Mucosa of descending colon (tissue), 3 donors: ENCODE measurements around the gene INKA1. TPM values are rescaled to one million over a fixed set of nuclear protein-coding genes. Genes with fewer than 3 reads are reported as not detected.

Experiments
- ATAC-seq: fragments of 200-7000 bp; cut with Tn5 transposase; one replicate; pipeline ENCODE4 v1.9.1; 2020; ENCODE audit warnings: mild to moderate bottlenecking, moderate library complexity
- DNase-seq, 3 donors: peaks; one replicate each; pipeline ENCODE4 v3.0.0-alpha.2; 2020
- H3K36me3 ChIP-seq: fragments of 200-600 bp; one replicate; pipeline ENCODE4 v1.8.0; 2021; ENCODE audit warnings: low read depth, mild to moderate bottlenecking
- H3K4me1 ChIP-seq: fragments of 200-600 bp; one replicate; pipeline ENCODE4 v1.8.0; 2021; ENCODE audit warnings: low read depth, mild to moderate bottlenecking
- H3K4me3 ChIP-seq: fragments of 200-600 bp; one replicate; pipeline ENCODE4 v1.8.0; 2021; ENCODE audit warnings: mild to moderate bottlenecking
- H3K9me3 ChIP-seq: fragments of 200-600 bp; one replicate; pipeline ENCODE4 v1.8.0; 2021; ENCODE audit warnings: mild to moderate bottlenecking
- intact Hi-C, 2 donors: fragments of 100-400 bp; cut with DNase I in 1 of 2; cut with micrococcal nuclease in 1 of 2; formaldehyde crosslinking; loops; one replicate each; pipeline versions ENCODE4 v1.11.0 to v1.11.1; 2022; cut with DNase I, micrococcal nuclease
- total RNA-seq, 3 donors: library from RNA; stranded (reverse); fragmentation: NEBNext Ultra II Directional in 2 of 3; extraction: Animal tissue kit (Norgen Biotek cat#: 25700) in 2 of 3; gene quantifications; one replicate each; pipeline versions ENCODE4 v1.2.1 to v1.2.4, GENCODE V29; 2021 to 2023
- TF ChIP-seq, protein P1 (sequence below): fragments of 200-600 bp; IDR thresholded peaks from one replicate; pipeline ENCODE4 v1.8.0; 2022; ENCODE audit warnings: antibody characterized with exemption, mild to moderate bottlenecking
- donor health status: DM: no; HTN: no; CAD: no; lungs with moderate emphysema.
- donor health status: DM: no; HTN: no; CAD: no.
- donor health status: DM: no; HTN: yes; CAD: no.

INKA1 gene
- total RNA-seq, 3 donors from 2014 or later: 0.58 to 2.8 (median 1.6) TPM

DNA sequence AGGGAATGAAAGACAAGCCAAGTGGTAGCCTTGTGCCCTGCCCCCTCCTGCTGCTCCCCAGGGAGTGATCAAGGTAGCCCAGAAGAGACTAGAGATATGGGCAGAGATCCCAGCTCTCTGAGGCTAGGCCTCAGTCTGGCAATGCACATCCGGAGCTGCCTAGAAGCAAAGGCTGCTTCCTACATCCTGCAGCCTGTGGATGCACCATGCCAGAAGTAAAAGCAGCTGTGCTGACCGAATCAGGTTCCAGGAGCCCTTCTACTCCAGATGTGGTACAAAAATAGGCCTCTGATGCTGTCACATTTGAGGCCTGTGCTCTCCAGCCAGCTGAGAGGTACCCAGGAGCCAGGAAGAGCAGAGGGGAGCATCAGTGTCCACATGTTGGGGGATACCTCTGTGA, 37.3 kb downstream of the INKA1 start:
- DNase-seq: no peak
- no peak for ATAC-seq
- intact Hi-C loops: loop anchor here in 1 of 2 donors (5.0 kb wide), 1 partner anchor 38 kb away; the partner anchor contains the start of gene INKA1

DNA sequence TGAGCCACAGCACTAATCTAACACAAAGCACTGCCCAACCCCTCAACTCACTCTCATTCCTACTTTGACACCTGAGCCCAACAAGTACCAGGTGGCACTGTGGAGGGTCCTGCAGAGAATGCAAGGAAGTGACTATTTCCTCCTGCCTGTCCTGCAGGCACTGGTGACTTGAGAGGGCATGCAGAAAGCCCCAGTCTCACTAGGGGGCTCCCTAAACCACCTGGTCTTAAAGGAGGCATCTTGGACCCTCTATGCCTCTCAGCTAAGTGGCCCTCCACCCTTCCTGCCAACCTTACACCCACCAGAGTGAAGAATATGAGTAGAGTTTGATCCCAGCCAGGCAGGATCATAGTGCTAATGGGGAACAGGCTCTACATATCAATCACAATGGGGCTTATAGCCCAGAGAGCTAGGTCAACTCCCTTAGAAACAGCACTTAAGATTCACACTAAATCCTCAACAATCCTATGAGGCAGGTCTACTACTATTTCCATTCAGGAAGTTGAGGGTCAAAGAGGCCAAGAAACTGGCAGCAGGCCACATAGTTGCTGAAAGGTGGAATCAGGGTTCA, 38.1 kb downstream of the INKA1 start:
- H3K4me3 ChIP-seq: no peak overlapping the region
- no peaks in the 10 kb centered on the region for H3K4me1 ChIP-seq
- H3K9me3 ChIP-seq: no peaks in the 10 kb centered on the region
- TF ChIP-seq, protein P1, sequence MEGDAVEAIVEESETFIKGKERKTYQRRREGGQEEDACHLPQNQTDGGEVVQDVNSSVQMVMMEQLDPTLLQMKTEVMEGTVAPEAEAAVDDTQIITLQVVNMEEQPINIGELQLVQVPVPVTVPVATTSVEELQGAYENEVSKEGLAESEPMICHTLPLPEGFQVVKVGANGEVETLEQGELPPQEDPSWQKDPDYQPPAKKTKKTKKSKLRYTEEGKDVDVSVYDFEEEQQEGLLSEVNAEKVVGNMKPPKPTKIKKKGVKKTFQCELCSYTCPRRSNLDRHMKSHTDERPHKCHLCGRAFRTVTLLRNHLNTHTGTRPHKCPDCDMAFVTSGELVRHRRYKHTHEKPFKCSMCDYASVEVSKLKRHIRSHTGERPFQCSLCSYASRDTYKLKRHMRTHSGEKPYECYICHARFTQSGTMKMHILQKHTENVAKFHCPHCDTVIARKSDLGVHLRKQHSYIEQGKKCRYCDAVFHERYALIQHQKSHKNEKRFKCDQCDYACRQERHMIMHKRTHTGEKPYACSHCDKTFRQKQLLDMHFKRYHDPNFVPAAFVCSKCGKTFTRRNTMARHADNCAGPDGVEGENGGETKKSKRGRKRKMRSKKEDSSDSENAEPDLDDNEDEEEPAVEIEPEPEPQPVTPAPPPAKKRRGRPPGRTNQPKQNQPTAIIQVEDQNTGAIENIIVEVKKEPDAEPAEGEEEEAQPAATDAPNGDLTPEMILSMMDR: no peak
- no peaks in the 10 kb centered on the region for H3K36me3 ChIP-seq
- DNase-seq (peak in 1 of 3 donors; percentile 29), ATAC-seq (peak; percentile 12)
- intact Hi-C loops: loop anchor here in 1 of 2 donors (5.0 kb wide), 1 partner anchor 39 kb away; the partner anchor contains the start of gene INKA1

More for the DNA sequence above, 37.3 kb downstream of the INKA1 start:
- H3K4me1 ChIP-seq: no peaks in the 10 kb centered on the region
- no peak overlapping the region for H3K4me3 ChIP-seq
- no peaks in the 10 kb centered on the region for H3K9me3 ChIP-seq
- H3K36me3 ChIP-seq: no peaks in the 10 kb centered on the region
- TF ChIP-seq, protein P1: no peak

DNA sequence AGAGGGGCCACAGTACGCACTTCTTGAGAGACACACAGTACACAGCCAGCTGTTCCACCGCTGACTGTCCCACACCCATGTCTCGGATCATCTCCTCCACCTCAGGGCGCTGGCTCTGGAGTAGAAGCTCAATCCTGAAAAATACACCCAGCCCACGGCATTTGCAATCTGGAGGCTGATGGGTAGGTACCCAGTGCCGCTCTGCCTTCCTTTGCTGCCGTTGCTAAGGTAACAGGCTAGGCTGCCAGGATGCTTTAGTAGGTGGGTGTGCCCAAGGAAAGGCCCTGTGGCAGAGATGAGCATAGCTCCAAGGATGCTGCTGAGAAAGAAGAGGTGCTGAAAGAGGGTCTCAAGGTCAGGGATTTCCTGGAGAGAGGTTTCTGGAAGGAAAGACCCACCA, 38.7 kb downstream of the INKA1 start:
- no peaks in the 10 kb centered on the region for H3K36me3 ChIP-seq
- no peak for ATAC-seq
- TF ChIP-seq, protein P1: no peak
- H3K4me1 ChIP-seq: no peaks in the 10 kb centered on the region
- no peak overlapping the region for H3K4me3 ChIP-seq
- H3K9me3 ChIP-seq: no peaks in the 10 kb centered on the region
- no peak for DNase-seq
- intact Hi-C loops: loop anchor here in 1 of 2 donors (5.0 kb wide), 1 partner anchor 40 kb away; the partner anchor contains the start of gene INKA1

DNA sequence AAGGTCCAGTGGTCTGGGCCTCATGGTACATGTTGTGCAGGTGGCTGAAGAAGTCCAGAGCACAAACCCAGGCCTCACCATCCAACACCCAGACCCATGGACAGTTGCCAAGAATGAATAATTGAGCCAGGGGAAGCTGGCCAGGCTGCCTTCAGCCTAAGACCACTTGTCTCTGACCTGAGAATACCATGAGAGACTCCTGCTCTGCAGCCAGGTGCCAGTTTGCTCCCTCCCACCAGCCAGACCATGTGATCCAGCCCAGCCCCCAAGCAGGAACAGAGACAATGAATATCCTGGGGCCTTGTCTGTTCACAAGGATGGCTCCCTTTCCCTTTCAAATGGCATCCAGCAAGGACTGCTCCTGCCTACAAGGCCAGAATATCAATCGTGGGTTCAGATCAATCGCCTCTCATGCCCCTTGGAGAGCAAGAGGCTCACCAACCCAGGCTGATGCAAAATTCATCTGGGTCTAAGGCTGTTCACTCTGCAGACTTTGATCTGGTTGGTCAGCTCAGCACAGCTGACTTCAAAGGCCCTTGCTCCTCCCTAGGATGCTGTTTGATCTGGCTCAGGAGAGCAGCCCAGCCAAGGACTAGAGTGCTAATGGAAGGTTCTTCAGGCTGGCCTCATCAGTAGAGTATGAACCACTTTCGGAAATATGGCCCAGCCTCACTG, 39.9 kb downstream of the INKA1 start:
- DNase-seq (no peak), ATAC-seq (no peak)
- Histone ChIP-seq H3K9me3 (no peaks in the 10 kb centered on the region), H3K4me3 (no peak overlapping the region), H3K4me1 (no peaks in the 10 kb centered on the region), H3K36me3 (no peaks in the 10 kb centered on the region)
- intact Hi-C loops: loop anchor here in 1 of 2 donors (5.0 kb wide), 1 partner anchor 41 kb away; the partner anchor contains the start of gene INKA1
- TF ChIP-seq, protein P1: no peak

DNA sequence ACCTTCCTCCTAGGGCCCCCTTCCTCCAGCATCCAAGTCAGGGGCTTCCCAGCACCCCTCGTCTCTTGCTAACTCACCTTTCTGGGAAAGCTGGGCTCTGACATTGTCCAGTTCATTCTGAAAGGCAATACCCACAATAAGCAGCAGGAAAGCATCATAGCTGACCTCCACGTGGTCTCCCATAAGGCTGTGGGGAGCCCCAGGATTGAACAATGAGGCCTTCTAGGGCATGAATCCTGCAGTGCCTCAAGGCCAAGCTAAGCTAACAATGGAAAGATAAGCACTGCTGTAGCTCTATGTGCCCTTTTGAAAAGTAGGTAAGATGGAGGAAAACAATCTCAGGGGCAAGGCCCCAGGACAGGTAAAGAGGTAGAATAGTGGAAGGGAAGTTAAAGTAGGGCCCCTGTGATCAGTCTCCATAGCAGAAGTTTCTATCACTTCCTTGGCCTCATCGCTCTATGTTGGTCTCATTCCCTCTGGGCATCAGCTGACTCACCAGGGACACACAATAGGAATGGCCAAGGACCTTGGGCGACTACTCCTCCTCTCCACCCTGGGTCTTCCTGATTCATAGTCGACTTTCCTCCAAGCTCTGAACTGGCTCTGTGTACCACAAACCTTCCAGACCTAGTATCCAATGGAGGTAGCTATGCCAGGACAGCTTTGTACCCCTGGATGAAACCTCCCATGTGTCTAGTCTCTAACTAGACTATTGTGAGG, 41.6 kb downstream of the INKA1 start:
- DNase-seq (no peak), ATAC-seq (no peak)
- Histone ChIP-seq H3K9me3 (no peaks in the 10 kb centered on the region), H3K36me3 (no peaks in the 10 kb centered on the region), H3K4me1 (no peaks in the 10 kb centered on the region), H3K4me3 (no peak overlapping the region)
- intact Hi-C loops: loop anchor here in 1 of 2 donors (5.0 kb wide), 1 partner anchor 42 kb away; the partner anchor contains the start of gene INKA1
- TF ChIP-seq, protein P1: no peak
